Naive B cell (primary cell): ENCODE results near the gene KTN1. TPM values are rescaled to one million over a fixed set of nuclear protein-coding genes. Genes with fewer than 3 reads are reported as not detected.

Experiments used
- ATAC-seq, 2 donors: fragments of 150-1000 bp; cut with Tn5 transposase; 2 replicates each; pipeline ENCODE4 v1.10.0; 2021; ENCODE audit warnings: low read depth in 2 of 2, mild to moderate bottlenecking in 2 of 2, moderate library complexity in 2 of 2
- DNase-seq: peaks from one replicate; pipeline ENCODE4 v3.0.0; 2022
- H3K27ac Mint-ChIP-seq, 6 donors: one replicate each; pipeline ENCODE4 v1.8.0; 2020 to 2022; ENCODE audit warnings: mild to moderate bottlenecking in 6 of 6, mixed read lengths in 6 of 6, moderate library complexity in 5 of 6, inconsistent platforms in 2 of 6
- H3K27me3 Mint-ChIP-seq, 3 donors: one replicate each; pipeline ENCODE4 v1.8.0; 2021 to 2022; ENCODE audit warnings: mixed read lengths in 3 of 3, mild to moderate bottlenecking in 1 of 3
- H3K36me3 Mint-ChIP-seq, 2 donors: one replicate each; pipeline ENCODE4 v1.8.0; 2020 to 2022; ENCODE audit warnings: mixed read lengths in 2 of 2, inconsistent platforms in 1 of 2, mild to moderate bottlenecking in 1 of 2
- H3K4me1 Mint-ChIP-seq, 3 donors: one replicate each; pipeline ENCODE4 v1.8.0; 2020 to 2022; ENCODE audit warnings: mixed read lengths in 3 of 3, inconsistent platforms in 1 of 3, mild to moderate bottlenecking in 1 of 3, moderate library complexity in 1 of 3
- H3K4me3 Mint-ChIP-seq, 8 donors: one replicate each; pipeline ENCODE4 v1.8.0; 2020 to 2022; ENCODE audit warnings: mild to moderate bottlenecking in 8 of 8, mixed read lengths in 8 of 8, moderate library complexity in 8 of 8, inconsistent platforms in 2 of 8
- H3K9me3 Mint-ChIP-seq, 7 donors: one replicate each; pipeline ENCODE4 v1.8.0; 2020 to 2022; ENCODE audit warnings: mixed read lengths in 7 of 7, mild to moderate bottlenecking in 5 of 7, inconsistent platforms in 2 of 7, moderate library complexity in 1 of 7
- polyA plus RNA-seq, 6 donors: library from polyadenylated mRNA; unstranded; fragments of 300-500 nt; fragmentation: Illumina TruSeq; gene quantifications; one replicate each; pipeline ENCODE4 v1.2.3, GENCODE V29; 2021; ENCODE audit warnings: low read depth in 6 of 6

Gene KTN1
- polyA plus RNA-seq, 6 donors from 2014 or later, result 9.2 to 47.3 (median 30.2) TPM

DNA sequence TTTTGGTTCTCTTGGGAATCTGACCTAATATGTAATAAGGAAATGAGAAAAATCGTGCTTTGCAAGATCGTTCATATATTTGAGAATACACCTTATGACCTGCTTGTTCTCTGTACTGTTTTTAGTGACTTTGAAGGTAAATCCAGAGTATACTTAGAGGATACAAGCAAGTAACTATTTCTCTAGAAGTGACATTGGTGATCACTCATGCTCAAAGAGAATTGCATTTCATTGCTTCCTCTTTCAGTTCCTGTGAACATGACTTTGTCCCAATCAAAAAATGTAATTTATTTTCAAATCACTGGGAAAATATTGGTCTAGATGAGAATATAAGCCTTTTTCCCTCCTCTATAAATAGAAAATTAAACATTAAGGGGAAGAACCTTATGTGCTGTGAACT is 2.7 kb downstream of the KTN1 start:
- H3K27me3 Mint-ChIP-seq, result no peaks in the 10 kb centered on the region
- H3K36me3 Mint-ChIP-seq, result no peaks in the 10 kb centered on the region
- H3K4me1 Mint-ChIP-seq, result peaks cover 28 to 49% (median 32%) of the 10 kb centered on the region in 3 donors
- no peaks in the 10 kb centered on the region for H3K9me3 Mint-ChIP-seq
- H3K4me3 Mint-ChIP-seq, result peak overlapping the region in 7 of 8 donors; percentile 38 to 80 (median 71)
- DNase-seq, result peak; percentile 53
- peak overlapping the region in 3 of 6 donors; percentile 20 to 58 (median 26) for H3K27ac Mint-ChIP-seq
- peak; percentile 28 to 29 for ATAC-seq

DNA sequence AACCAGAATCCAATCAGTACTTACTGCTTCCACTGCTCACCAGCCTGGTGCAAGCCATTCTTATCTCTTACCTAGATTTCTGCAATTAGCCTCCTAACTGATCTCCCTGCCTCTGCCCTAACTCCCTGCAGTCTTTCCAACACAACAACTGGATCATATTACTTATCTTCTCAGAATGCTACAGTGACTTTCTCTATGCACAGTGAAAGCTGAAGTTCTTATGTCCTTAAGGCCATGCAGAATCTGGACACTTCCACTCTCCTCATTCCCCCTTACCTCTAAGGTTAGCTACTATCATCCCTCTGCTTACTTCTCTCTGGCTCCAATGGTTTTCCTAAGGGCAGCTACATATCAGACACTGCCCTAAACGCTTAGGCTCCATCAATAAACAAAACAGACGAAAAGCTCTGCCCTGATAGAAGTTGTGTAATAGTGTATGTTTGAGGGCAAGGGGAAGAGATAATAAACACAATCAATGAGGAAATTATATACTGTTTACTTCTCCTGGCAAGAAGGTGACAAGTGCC is 4.0 kb downstream of the KTN1 start:
- H3K4me1 Mint-ChIP-seq, result peaks cover 31 to 55% (median 36%) of the 10 kb centered on the region in 3 donors
- no peaks in the 10 kb centered on the region for H3K36me3 Mint-ChIP-seq
- H3K27me3 Mint-ChIP-seq, result no peaks in the 10 kb centered on the region
- ATAC-seq (no peak), DNase-seq (no peak)
- H3K4me3 Mint-ChIP-seq, result no peak overlapping the region
- no peaks in the 10 kb centered on the region for H3K9me3 Mint-ChIP-seq
- no peak overlapping the region for H3K27ac Mint-ChIP-seq

GRCh38 chr14:55585854-55586253 is 5.8 kb downstream of the KTN1 start:
- no peaks in the 10 kb centered on the region for H3K27me3 Mint-ChIP-seq
- ATAC-seq (no peak), DNase-seq (no peak)
- peaks cover 34 to 53% (median 48%) of the 10 kb centered on the region in 3 donors for H3K4me1 Mint-ChIP-seq
- H3K27ac Mint-ChIP-seq, result no peak overlapping the region
- H3K9me3 Mint-ChIP-seq, result no peaks in the 10 kb centered on the region
- no peak overlapping the region for H3K4me3 Mint-ChIP-seq
- no peaks in the 10 kb centered on the region for H3K36me3 Mint-ChIP-seq

DNA sequence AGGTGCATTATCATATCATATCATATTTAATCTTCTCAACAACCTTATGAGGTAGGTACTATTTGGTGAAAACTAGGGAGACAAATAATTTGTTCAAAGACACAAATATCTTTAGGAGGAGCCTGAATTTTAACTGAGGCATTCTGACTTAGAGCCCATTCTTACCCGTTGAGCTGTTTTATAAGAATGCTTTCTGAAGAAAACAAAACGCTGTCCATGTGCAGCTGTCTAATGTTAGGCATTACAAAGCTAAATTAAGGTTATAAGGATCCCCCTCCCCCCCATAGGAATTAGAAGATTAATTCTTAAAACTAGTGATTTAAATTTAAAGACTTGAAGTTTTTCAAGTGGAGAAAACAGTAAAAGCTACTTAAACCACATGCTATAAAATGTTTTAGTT is 6.4 kb downstream of the KTN1 start:
- peaks cover 29 to 48% (median 47%) of the 10 kb centered on the region in 3 donors for H3K4me1 Mint-ChIP-seq
- H3K27ac Mint-ChIP-seq, result no peak overlapping the region

GRCh38 chr14:55587847-55588246 is 7.8 kb downstream of the KTN1 start:
- peaks cover 0 to 5% of the 10 kb centered on the region in 2 donors for H3K36me3 Mint-ChIP-seq
- H3K27ac Mint-ChIP-seq, result no peak overlapping the region
- no peak for DNase-seq
- no peaks in the 10 kb centered on the region for H3K9me3 Mint-ChIP-seq
- no peak for ATAC-seq
- H3K4me1 Mint-ChIP-seq, result peaks cover 32 to 59% (median 54%) of the 10 kb centered on the region in 3 donors
- H3K4me3 Mint-ChIP-seq, result no peak overlapping the region
- no peaks in the 10 kb centered on the region for H3K27me3 Mint-ChIP-seq

More for the DNA sequence above, 6.4 kb downstream of the KTN1 start:
- no peak overlapping the region for H3K4me3 Mint-ChIP-seq
- no peak for ATAC-seq
- no peaks in the 10 kb centered on the region for H3K9me3 Mint-ChIP-seq
- no peaks in the 10 kb centered on the region for H3K36me3 Mint-ChIP-seq
- H3K27me3 Mint-ChIP-seq, result no peaks in the 10 kb centered on the region
- DNase-seq, result no peak

- Mint-ChIP-seq H3K9me3 (no peaks in the 10 kb centered on the region), H3K36me3 (peaks cover 0 to 5% of the 10 kb centered on the region in 2 donors), H3K27ac (peak overlapping the region in 1 of 6 donors; percentile 67), H3K4me3 (no peak overlapping the region), H3K27me3 (no peaks in the 10 kb centered on the region), H3K4me1 (peaks cover 32 to 63% (median 59%) of the 10 kb centered on the region in 3 donors)
- ATAC-seq (no peak), DNase-seq (no peak)
Measured at GRCh38 chr14:55588259-55588699, 8.3 kb downstream of the KTN1 start.

DNA sequence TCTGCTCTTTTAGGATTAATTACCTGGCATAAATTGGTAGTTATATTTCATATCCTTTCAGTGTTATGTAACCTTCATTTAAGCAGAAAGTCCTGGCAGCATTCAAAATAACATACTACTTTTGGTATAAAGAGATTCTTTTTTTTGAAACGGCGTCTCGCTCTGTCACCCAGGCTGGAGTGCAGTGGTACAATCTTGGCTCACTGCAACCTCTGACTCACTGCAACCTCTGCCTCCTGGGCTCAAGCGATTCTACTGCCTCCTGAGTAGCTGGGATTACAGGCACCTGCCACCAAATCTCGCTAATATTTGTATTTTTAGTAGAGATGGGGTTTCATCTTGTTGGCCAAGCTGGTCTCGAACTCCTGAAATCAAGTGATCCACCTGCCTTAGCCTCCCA is 9.2 kb downstream of the KTN1 start:
- Mint-ChIP-seq H3K4me3 (peak overlapping the region in 1 of 8 donors; percentile 51), H3K9me3 (no peaks in the 10 kb centered on the region), H3K27ac (peak overlapping the region in 1 of 6 donors; percentile 41)

DNA sequence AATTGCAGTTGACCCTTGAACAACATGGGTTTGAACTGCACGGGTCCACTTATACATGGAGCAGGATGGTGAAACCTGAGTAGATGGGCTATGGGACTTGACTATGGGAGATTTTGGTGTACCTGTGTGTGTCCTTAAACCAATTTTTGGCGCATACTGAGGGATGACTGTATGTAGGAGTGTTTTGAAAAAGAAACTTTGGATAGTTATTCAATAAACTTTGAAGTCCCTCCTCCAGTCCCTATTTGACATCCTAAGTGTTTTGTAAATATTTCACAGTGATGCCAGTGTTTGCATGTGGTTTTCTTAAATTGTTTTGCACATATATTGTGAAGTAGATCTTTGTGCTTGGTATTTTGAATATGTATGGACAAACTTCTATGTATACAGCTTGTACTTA is 12.4 kb downstream of the KTN1 start:
- H3K27ac Mint-ChIP-seq, result peak overlapping the region in 1 of 6 donors; percentile 9
- no peaks in the 10 kb centered on the region for H3K27me3 Mint-ChIP-seq
- ATAC-seq (no peak), DNase-seq (no peak)
- peaks cover 34 to 75% (median 61%) of the 10 kb centered on the region in 3 donors for H3K4me1 Mint-ChIP-seq
- no peak overlapping the region for H3K4me3 Mint-ChIP-seq
- peaks cover 0 to 2% (median 0%) of the 10 kb centered on the region in 7 donors for H3K9me3 Mint-ChIP-seq
- peaks cover 0 to 5% of the 10 kb centered on the region in 2 donors for H3K36me3 Mint-ChIP-seq

More for the DNA sequence above, 9.2 kb downstream of the KTN1 start:
- DNase-seq (no peak), ATAC-seq (no peak)
- H3K27me3 Mint-ChIP-seq, result no peaks in the 10 kb centered on the region
- peaks cover 0 to 5% of the 10 kb centered on the region in 2 donors for H3K36me3 Mint-ChIP-seq
- peaks cover 39 to 70% (median 68%) of the 10 kb centered on the region in 3 donors for H3K4me1 Mint-ChIP-seq

- Mint-ChIP-seq H3K4me3 (no peak overlapping the region), H3K9me3 (peaks cover 0 to 3% (median 0%) of the 10 kb centered on the region in 7 donors), H3K27me3 (no peaks in the 10 kb centered on the region), H3K36me3 (peaks cover 0 to 5% of the 10 kb centered on the region in 2 donors), H3K4me1 (peaks cover 26 to 72% (median 53%) of the 10 kb centered on the region in 3 donors), H3K27ac (peak overlapping the region in 1 of 6 donors; percentile 25)
- ATAC-seq (no peak), DNase-seq (no peak)
Measured at GRCh38 chr14:55593698-55594097, 13.7 kb downstream of the KTN1 start.

DNA sequence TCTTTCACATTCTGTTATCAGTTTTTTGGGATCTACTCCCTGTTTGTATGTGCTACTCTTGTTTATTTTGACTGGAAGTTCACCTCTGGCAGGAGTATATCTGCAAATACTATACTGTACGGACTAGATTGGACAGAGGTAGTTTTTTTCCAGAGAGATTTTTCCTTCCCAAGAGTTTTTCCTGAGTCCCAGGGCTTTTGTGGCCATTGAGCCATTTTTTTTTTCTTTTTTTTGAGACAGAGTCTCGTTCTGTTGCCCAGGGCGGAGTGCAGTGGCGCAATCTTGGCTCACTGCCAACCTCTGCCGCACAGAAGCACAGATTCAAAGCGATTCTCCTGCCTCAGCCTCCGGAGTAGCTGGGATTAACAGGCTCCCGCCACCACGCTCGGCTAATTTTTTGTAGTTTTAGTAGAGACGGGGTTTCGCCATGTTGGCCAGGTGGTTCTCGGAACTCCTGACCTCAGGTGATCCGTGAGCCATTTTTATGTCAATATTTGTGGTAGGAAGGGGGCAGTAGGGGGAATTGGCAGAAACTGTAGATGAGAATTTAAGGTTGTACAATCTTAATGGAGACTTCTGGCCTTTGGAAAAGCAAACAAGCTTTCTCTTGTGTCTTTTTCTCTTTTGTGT is 19.4 kb downstream of the KTN1 start:
- H3K4me3 Mint-ChIP-seq, result no peak overlapping the region
- H3K27me3 Mint-ChIP-seq, result no peaks in the 10 kb centered on the region
- DNase-seq (no peak), ATAC-seq (no peak)
- peaks cover 0 to 4% of the 10 kb centered on the region in 2 donors for H3K36me3 Mint-ChIP-seq
- H3K9me3 Mint-ChIP-seq, result peaks cover 0 to 6% (median 2%) of the 10 kb centered on the region in 7 donors
- H3K4me1 Mint-ChIP-seq, result peaks cover 15 to 30% (median 30%) of the 10 kb centered on the region in 3 donors
- no peak overlapping the region for H3K27ac Mint-ChIP-seq

GRCh38 chr14:55600784-55601561 is 21.0 kb downstream of the KTN1 start:
- no peak overlapping the region for H3K4me3 Mint-ChIP-seq
- H3K4me1 Mint-ChIP-seq, result peaks cover 10 to 21% (median 20%) of the 10 kb centered on the region in 3 donors
- ATAC-seq (no peak), DNase-seq (no peak)
- H3K9me3 Mint-ChIP-seq, result peaks cover 0 to 6% (median 2%) of the 10 kb centered on the region in 7 donors
- peaks cover 0 to 4% of the 10 kb centered on the region in 2 donors for H3K36me3 Mint-ChIP-seq
- H3K27me3 Mint-ChIP-seq, result no peaks in the 10 kb centered on the region
- H3K27ac Mint-ChIP-seq, result peak overlapping the region in 1 of 6 donors; percentile 10

GRCh38 chr14:55603401-55603953 is 23.5 kb downstream of the KTN1 start:
- no peak for DNase-seq
- H3K4me1 Mint-ChIP-seq, result peaks cover 18 to 29% (median 26%) of the 10 kb centered on the region in 3 donors
- ATAC-seq, result no peak

DNA sequence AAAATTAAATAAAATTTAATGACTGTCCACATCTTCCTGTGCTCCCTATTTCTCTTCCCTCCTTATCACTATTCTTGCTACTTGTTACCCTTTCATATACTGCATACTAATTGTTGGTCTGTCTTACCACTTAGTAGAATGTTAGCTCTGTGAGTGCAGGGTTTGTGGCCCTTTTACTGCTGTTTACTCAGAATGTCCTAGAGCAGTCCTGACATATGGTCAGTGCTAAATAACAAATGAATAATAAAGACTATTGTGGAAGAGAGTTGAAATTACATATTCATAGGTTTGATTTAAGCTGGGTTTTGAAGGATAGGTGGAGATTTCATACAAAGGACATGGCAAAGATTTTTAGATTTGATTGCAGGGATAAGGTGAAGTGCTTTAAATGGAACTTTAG is 24.5 kb downstream of the KTN1 start:
- Mint-ChIP-seq H3K36me3 (peaks cover 0 to 4% of the 10 kb centered on the region in 2 donors), H3K27ac (no peak overlapping the region), H3K4me3 (no peak overlapping the region), H3K9me3 (no peaks in the 10 kb centered on the region), H3K4me1 (peaks cover 25 to 30% (median 29%) of the 10 kb centered on the region in 3 donors), H3K27me3 (no peaks in the 10 kb centered on the region)
- DNase-seq (no peak), ATAC-seq (no peak)

More at GRCh38 chr14:55603401-55603953, 23.5 kb downstream of the KTN1 start:
- no peaks in the 10 kb centered on the region for H3K27me3 Mint-ChIP-seq
- peaks cover 0 to 4% of the 10 kb centered on the region in 2 donors for H3K36me3 Mint-ChIP-seq
- no peak overlapping the region for H3K27ac Mint-ChIP-seq
- peaks cover 0 to 6% (median 2%) of the 10 kb centered on the region in 7 donors for H3K9me3 Mint-ChIP-seq
- no peak overlapping the region for H3K4me3 Mint-ChIP-seq
